ENCODE results near the gene TSEN34.

GRCh38 chr19:54216869-54217268 lies 25.8 kb downstream of the TSEN34 start:
- no peak for TF ChIP-seq CTCF (IDR thresholded peaks at IDR 0.05)
- TF ChIP-seq POLR2A (IDR thresholded peaks at IDR 0.05), result no peak
- TF ChIP-seq POLR2AphosphoS5 (IDR thresholded peaks at IDR 0.05), result no peak

Measured in stomach (tissue), 4 donors.